GM19468 (cell line): Measurements from ENCODE around the gene ADAMTS2.

ENCODE experiments used
- ATAC-seq: cut with Tn5 transposase; IDR thresholded peaks from one replicate; pipeline ENCODE4 v1.9.1; 2021; ENCODE audit warnings: mild to moderate bottlenecking, moderate library complexity, moderate number of reproducible peaks; ENCODE audit not compliant: unreplicated experiment; ENCODE audit errors: extremely low read depth

Gene ADAMTS2

GRCh38 chr5:179154346-179154990 is 190.8 kb downstream of the ADAMTS2 start:
- ATAC-seq = no peak

GRCh38 chr5:179153921-179154345 is 191.3 kb downstream of the ADAMTS2 start:
- ATAC-seq = no peak

- no peak for ATAC-seq
Observed at GRCh38 chr5:179153341-179153901, 191.8 kb downstream of the ADAMTS2 start.

- ATAC-seq = no peak
Observed at GRCh38 chr5:179152941-179153340, 192.3 kb downstream of the ADAMTS2 start.

GRCh38 chr5:179152144-179152895 is 192.9 kb downstream of the ADAMTS2 start:
- no peak for ATAC-seq

- ATAC-seq = no peak
Observed at GRCh38 chr5:179151286-179152118, 193.8 kb downstream of the ADAMTS2 start.

- no peak for ATAC-seq
Observed at GRCh38 chr5:179150011-179150410, 195.2 kb downstream of the ADAMTS2 start.

GRCh38 chr5:179149278-179149677 is 196.0 kb downstream of the ADAMTS2 start:
- ATAC-seq = no peak

- ATAC-seq = no peak
Observed at GRCh38 chr5:179148703-179149170, 196.5 kb downstream of the ADAMTS2 start.

GRCh38 chr5:179147991-179148702 is 197.1 kb downstream of the ADAMTS2 start:
- ATAC-seq = no peak

- ATAC-seq = no peak
Observed at GRCh38 chr5:179146277-179146676, 199.0 kb downstream of the ADAMTS2 start.

- ATAC-seq = no peak
Observed at GRCh38 chr5:179143446-179143845, 201.8 kb downstream of the ADAMTS2 start.

GRCh38 chr5:179142434-179143198 is 202.6 kb downstream of the ADAMTS2 start:
- ATAC-seq = no peak

- ATAC-seq = no peak
Observed at GRCh38 chr5:179141867-179142266, 203.4 kb downstream of the ADAMTS2 start.

- ATAC-seq = no peak
Observed at GRCh38 chr5:179140293-179140692, 205.0 kb downstream of the ADAMTS2 start.

- no peak for ATAC-seq
Observed at GRCh38 chr5:179139936-179140235, 205.4 kb downstream of the ADAMTS2 start.

- ATAC-seq = no peak
Observed at GRCh38 chr5:179139111-179139935, 205.9 kb downstream of the ADAMTS2 start.

- no peak for ATAC-seq
Observed at GRCh38 chr5:179138568-179138925, 206.7 kb downstream of the ADAMTS2 start.
